Astrocyte of the cerebellum (primary cell): Measurements from ENCODE around the gene CCDC88B.
"Not testable (repeated sequence)": the region's sequence is repeated elsewhere in the genome, so short reads cannot be mapped to it uniquely, and the experiment has no call there.

ENCODE experiments used
- DNase-seq: peaks from one replicate; pipeline ENCODE4 v3.0.0-alpha.2; 2011; ENCODE audit warnings: low read depth
- H3K4me3 ChIP-seq: 2 replicates; pipeline ENCODE4 v1.5.1; 2011; ENCODE audit warnings: mild to moderate bottlenecking, low read depth, low read length, moderate library complexity
- in situ Hi-C: cut with HindIII; loops from 2 replicates; pipeline ENCODE4 v1.10.0; 2017; ENCODE audit warnings: low sequenced_read_pairs
- TF ChIP-seq, protein P1 (sequence below): IDR thresholded peaks from 2 replicates; pipeline ENCODE4 v1.5.1; 2012; ENCODE audit warnings: low read length, low read depth, moderate library complexity, mild to moderate bottlenecking; ENCODE audit errors: missing control alignments

Gene CCDC88B

GRCh38 chr11:64314146-64314804 is 25.7 kb upstream of the CCDC88B start:
- DNase-seq, result no peak
- no peak overlapping the region for H3K4me3 ChIP-seq
- TF ChIP-seq, protein P1, sequence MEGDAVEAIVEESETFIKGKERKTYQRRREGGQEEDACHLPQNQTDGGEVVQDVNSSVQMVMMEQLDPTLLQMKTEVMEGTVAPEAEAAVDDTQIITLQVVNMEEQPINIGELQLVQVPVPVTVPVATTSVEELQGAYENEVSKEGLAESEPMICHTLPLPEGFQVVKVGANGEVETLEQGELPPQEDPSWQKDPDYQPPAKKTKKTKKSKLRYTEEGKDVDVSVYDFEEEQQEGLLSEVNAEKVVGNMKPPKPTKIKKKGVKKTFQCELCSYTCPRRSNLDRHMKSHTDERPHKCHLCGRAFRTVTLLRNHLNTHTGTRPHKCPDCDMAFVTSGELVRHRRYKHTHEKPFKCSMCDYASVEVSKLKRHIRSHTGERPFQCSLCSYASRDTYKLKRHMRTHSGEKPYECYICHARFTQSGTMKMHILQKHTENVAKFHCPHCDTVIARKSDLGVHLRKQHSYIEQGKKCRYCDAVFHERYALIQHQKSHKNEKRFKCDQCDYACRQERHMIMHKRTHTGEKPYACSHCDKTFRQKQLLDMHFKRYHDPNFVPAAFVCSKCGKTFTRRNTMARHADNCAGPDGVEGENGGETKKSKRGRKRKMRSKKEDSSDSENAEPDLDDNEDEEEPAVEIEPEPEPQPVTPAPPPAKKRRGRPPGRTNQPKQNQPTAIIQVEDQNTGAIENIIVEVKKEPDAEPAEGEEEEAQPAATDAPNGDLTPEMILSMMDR, result peak; percentile 19
- in situ Hi-C loops, result no loop called here

DNA sequence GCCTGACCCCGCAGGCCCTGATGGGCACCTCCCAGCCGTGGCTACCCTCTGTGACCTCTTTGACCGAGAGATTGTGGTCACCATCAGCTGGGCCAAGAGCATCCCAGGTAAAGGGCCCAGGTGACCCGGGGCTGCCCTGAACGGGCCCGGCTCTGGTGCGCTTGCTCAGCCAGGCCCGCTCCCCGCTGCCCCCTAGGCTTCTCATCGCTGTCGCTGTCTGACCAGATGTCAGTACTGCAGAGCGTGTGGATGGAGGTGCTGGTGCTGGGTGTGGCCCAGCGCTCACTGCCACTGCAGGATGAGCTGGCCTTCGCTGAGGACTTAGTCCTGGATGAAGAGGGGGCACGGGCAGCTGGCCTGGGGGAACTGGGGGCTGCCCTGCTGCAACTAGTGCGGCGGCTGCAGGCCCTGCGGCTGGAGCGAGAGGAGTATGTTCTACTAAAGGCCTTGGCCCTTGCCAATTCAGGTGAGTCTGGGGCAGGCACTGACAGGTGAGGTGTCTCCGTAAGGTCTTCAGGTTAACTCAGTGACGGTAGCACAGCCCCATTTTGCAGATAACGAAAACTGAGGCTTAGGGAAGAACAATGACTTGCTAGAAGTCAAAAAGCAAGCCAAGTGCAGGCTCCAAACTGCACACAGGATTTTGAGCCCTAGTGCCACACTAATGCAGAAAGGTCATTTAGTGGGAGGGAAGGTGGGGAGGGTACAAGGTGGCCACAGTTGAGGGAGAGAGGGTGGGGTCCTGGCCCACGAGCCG is 25.0 kb upstream of the CCDC88B start:
- H3K4me3 ChIP-seq, result no peak overlapping the region
- in situ Hi-C loops, result no loop called here
- TF ChIP-seq, protein P1, result no peak
- DNase-seq, result no peak

- H3K4me3 ChIP-seq, in situ Hi-C loops, DNase-seq: not testable (repeated sequence)
Measured at GRCh38 chr11:64315667-64316526, 24.1 kb upstream of the CCDC88B start.

DNA sequence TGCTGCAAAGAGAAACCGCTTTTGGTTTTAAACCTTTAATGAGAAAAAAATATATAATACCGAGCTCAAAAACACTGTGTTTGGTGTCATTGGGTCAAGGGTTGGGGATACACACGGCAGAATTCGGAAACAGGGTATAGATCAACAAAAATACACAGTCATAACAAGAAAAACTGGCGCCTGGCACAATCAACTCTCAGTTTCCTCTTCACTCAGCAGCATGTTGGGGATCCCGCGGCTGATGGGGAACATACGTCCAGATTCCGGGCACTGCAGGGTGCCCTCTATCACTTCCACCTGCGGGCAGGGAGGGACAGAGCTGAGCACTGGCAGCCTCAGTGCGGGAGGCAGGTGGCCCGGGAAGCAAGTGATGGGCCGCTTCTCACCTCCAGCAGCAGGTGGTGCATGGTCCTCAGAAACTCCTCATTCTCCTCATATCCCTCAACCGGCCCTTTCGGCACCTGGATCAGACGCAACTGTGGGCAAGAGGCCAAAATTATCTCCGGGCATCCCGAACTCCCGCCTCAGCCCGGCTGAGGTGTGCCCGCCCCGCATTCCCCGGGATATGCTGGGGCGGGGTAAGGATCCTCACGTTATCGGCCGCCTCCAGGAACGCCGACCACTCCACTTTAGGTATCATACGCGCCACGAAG is 23.2 kb upstream of the CCDC88B start:
- in situ Hi-C loops, result no loop called here
- TF ChIP-seq, protein P1, result no peak
- DNase-seq, result no peak
- peak overlapping the region; percentile 90 for H3K4me3 ChIP-seq

- in situ Hi-C loops, result no loop called here
- DNase-seq, result peak; percentile 92
- TF ChIP-seq, protein P1, result no peak
- peak within 1 kb of the TSS; percentile 90 for H3K4me3 ChIP-seq
Measured at GRCh38 chr11:64317325-64317960, 22.6 kb upstream of the CCDC88B start, which contains the start of gene TRMT112. Gene TRMT112, minus strand, starts transcription at chr11:64317559. Its CDS starts 33 bp downstream, at chr11:64317526.

GRCh38 chr11:64317961-64318765 is 21.8 kb upstream of the CCDC88B start, which contains the start of gene PRDX5:
Gene PRDX5, plus strand, starts transcription at chr11:64318121. Its CDS starts 95 bp downstream, at chr11:64318216.
- TF ChIP-seq, protein P1, result peak; percentile 16
- in situ Hi-C loops, result no loop called here
- H3K4me3 ChIP-seq, result peak within 1 kb of the TSS; percentile 90
- DNase-seq, result peak; percentile 86
